Astrocyte (in vitro differentiated cells and primary cell): Measurements from ENCODE around the gene FOXP2.

Experiments used
- EZH2 ChIP-seq: IDR thresholded peaks from 2 replicates; pipeline ENCODE4 v1.6.1; 2012; ENCODE audit warnings: mild to moderate bottlenecking, low read length, inconsistent platforms; ENCODE audit not compliant: insufficient read depth
- TF ChIP-seq, protein P1 (sequence below): IDR thresholded peaks from 2 replicates; pipeline ENCODE4 v1.5.1; 2011; ENCODE audit warnings: low read depth, mild to moderate bottlenecking, inconsistent platforms, low read length, moderate library complexity; ENCODE audit not compliant: insufficient read depth

DNA sequence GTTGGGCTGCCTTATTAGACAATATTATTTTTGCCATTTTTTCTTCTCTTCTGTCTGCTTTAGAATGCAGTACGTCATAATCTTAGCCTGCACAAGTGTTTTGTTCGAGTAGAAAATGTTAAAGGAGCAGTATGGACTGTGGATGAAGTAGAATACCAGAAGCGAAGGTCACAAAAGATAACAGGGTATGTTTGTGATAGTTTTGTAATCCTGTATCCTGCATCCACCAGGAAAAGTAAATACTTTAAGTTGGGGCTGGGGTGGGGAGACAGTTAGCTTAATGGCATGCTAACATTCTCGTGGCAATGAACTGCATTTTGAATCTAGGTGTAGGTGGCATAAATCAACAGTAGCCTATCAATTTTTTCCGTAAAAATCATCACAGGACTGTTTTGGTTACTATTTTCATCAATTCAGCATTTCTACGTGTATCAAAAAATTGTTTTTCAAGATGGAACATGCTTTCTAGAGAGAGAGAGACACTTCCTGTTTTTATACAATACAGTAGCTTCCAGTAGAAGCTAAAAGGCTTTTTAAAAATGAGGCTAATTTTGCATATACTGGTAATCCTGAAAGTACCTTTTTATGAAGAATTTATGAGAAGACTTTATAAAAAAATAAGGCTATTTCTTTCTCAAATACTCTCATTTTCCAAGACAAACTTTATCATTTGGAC lies 247.5 kb downstream of the FOXP2 start:
- TF ChIP-seq, protein P1, sequence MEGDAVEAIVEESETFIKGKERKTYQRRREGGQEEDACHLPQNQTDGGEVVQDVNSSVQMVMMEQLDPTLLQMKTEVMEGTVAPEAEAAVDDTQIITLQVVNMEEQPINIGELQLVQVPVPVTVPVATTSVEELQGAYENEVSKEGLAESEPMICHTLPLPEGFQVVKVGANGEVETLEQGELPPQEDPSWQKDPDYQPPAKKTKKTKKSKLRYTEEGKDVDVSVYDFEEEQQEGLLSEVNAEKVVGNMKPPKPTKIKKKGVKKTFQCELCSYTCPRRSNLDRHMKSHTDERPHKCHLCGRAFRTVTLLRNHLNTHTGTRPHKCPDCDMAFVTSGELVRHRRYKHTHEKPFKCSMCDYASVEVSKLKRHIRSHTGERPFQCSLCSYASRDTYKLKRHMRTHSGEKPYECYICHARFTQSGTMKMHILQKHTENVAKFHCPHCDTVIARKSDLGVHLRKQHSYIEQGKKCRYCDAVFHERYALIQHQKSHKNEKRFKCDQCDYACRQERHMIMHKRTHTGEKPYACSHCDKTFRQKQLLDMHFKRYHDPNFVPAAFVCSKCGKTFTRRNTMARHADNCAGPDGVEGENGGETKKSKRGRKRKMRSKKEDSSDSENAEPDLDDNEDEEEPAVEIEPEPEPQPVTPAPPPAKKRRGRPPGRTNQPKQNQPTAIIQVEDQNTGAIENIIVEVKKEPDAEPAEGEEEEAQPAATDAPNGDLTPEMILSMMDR, result no peak
- TF ChIP-seq EZH2, result no peak
